Mucosa of descending colon (tissue), 3 donors: Measurements from ENCODE around the gene CUL1. TPM values are rescaled to one million over a fixed set of nuclear protein-coding genes. Genes with fewer than 3 reads are reported as not detected.

Source experiments
- ATAC-seq: fragments of 200-7000 bp; cut with Tn5 transposase; one replicate; pipeline ENCODE4 v1.9.1; 2020; ENCODE audit warnings: mild to moderate bottlenecking, moderate library complexity
- DNase-seq, 3 donors: peaks; one replicate each; pipeline ENCODE4 v3.0.0-alpha.2; 2020
- H3K36me3 ChIP-seq: fragments of 200-600 bp; one replicate; pipeline ENCODE4 v1.8.0; 2021; ENCODE audit warnings: low read depth, mild to moderate bottlenecking
- H3K4me1 ChIP-seq: fragments of 200-600 bp; one replicate; pipeline ENCODE4 v1.8.0; 2021; ENCODE audit warnings: low read depth, mild to moderate bottlenecking
- H3K4me3 ChIP-seq: fragments of 200-600 bp; one replicate; pipeline ENCODE4 v1.8.0; 2021; ENCODE audit warnings: mild to moderate bottlenecking
- H3K9me3 ChIP-seq: fragments of 200-600 bp; one replicate; pipeline ENCODE4 v1.8.0; 2021; ENCODE audit warnings: mild to moderate bottlenecking
- CTCF ChIP-seq: fragments of 200-600 bp; IDR thresholded peaks from one replicate; pipeline ENCODE4 v1.8.0; 2022; ENCODE audit warnings: antibody characterized with exemption, mild to moderate bottlenecking
- intact Hi-C, 2 donors: fragments of 100-400 bp; cut with DNase I in 1 of 2; cut with micrococcal nuclease in 1 of 2; formaldehyde crosslinking; loops; one replicate each; pipeline versions ENCODE4 v1.11.0 to v1.11.1; 2022; cut with DNase I, micrococcal nuclease
- total RNA-seq, 3 donors: library from RNA; stranded (reverse); fragmentation: NEBNext Ultra II Directional in 2 of 3; extraction: Animal tissue kit (Norgen Biotek cat#: 25700) in 2 of 3; gene quantifications; one replicate each; pipeline versions ENCODE4 v1.2.1 to v1.2.4, GENCODE V29; 2021 to 2023
- donor health status: DM: no; HTN: no; CAD: no; lungs with moderate emphysema.
- donor health status: DM: no; HTN: no; CAD: no.
- donor health status: DM: no; HTN: yes; CAD: no.

Gene CUL1
- total RNA-seq, 3 donors from 2014 or later: 28.7 to 58.1 (median 33.3) TPM

DNA sequence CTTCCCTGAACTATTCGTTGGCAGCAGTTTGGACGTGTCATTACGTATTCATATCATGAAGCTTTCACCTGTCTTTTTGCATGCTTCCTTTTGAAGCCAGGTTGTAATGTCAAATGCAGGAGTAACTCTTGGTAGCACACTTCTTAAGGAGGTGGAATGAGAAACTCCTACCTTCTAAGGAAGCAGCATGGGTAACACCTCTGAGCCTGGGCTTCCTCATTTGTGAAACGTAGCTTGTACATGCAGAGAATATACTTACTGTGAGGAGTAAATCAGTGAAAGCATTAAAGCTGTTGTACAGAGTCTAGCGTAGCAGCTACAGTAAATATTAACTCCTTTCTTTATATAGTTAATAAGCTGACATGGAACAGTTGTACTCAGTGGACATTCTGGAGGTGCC, 21.1 kb downstream of the CUL1 start:
- TF ChIP-seq CTCF: no peak
- intact Hi-C loops: no loop called here
- Histone ChIP-seq H3K4me1 (peaks cover 9% of the 10 kb centered on the region), H3K36me3 (no peaks in the 10 kb centered on the region), H3K4me3 (no peak overlapping the region), H3K9me3 (no peaks in the 10 kb centered on the region)
- ATAC-seq: no peak
- no peak for DNase-seq

DNA sequence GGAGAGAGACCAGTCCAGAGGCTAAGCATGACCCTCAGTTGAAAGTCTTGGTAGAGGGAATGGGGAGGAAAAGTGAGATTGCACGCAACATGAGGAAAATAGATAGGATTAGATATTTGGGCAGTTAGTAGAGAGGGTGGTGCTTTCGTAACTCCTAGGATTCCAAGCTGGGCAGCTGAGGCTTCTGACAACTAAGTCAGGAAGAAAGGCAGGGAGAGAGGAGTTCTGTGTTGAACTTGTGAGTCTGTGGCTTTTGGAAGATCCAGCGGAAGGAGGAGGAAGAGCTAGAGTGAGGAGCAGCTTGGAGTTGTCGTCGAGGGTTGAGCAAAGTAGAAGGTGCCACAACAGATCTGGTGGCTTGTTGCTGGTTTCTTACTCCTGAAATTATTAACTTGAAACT, 21.8 kb downstream of the CUL1 start:
- TF ChIP-seq CTCF: no peak
- DNase-seq (no peak), ATAC-seq (no peak)
- Histone ChIP-seq H3K4me3 (no peak overlapping the region), H3K4me1 (peaks cover 9% of the 10 kb centered on the region), H3K36me3 (no peaks in the 10 kb centered on the region), H3K9me3 (no peaks in the 10 kb centered on the region)
- intact Hi-C loops: no loop called here

DNA sequence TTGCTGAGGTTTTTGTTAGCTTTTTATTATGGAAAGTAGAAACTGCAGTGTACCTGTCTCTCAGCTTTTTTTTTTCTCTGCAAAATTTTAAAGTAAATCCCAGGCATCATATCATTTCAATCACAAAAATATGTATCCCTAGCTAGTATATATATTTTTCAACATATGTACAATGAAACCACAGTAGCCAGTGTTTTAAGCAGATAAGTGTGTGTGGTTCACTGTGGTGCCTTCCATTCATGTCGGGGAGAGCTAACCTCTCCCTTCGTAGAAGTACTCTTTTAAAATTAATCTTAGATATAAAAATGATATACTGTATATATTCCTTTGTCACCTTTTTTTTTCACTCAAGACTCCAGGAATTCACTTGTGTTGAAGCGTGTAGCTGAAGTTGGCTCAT, 22.7 kb downstream of the CUL1 start:
- intact Hi-C loops: no loop called here
- no peak for DNase-seq
- H3K4me3 ChIP-seq: no peak overlapping the region
- no peaks in the 10 kb centered on the region for H3K36me3 ChIP-seq
- H3K4me1 ChIP-seq: peaks cover 11% of the 10 kb centered on the region
- H3K9me3 ChIP-seq: no peaks in the 10 kb centered on the region
- no peak for TF ChIP-seq CTCF
- no peak for ATAC-seq

DNA sequence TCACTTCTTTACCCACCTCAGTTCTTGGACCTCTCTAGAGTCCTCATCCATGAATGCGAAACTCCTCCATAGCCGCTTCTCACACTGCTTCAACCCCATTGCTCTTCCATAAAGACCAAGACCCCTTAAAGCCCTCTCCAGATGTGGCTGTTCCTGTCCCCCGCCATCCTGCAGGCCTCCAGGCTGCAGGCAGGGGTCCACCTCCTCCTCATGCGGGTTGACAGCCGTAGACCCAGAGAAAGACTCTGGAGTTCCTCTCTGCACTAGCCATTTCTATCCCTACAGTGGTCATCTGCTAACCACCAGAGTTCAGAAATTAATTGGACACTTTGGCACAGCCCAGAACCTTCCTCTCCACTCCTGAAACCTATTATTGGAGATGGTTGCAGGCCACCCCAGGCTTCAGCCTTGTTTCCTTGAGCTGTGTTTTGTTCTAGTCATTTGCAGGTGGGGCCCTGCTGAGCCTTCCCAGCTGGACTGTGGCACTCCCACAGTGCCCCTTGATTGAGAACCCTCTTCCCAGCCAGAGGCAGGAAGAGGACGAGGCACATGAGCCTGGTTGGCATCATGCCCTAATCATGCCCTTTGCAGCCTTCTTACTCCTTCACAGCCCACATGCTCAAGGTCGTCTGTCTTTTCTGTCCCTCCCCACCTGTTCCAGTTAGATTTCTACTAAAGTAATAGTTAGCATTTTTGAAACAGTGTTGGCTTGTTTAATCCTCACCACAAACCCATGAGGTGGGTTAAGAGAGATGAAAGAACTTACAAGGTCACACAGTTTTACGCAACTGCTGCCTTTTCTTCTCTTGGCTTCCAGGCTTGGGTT, 23.9 kb downstream of the CUL1 start:
- DNase-seq: no peak
- TF ChIP-seq CTCF: no peak
- H3K4me1 ChIP-seq: peaks cover 12% of the 10 kb centered on the region

DNA sequence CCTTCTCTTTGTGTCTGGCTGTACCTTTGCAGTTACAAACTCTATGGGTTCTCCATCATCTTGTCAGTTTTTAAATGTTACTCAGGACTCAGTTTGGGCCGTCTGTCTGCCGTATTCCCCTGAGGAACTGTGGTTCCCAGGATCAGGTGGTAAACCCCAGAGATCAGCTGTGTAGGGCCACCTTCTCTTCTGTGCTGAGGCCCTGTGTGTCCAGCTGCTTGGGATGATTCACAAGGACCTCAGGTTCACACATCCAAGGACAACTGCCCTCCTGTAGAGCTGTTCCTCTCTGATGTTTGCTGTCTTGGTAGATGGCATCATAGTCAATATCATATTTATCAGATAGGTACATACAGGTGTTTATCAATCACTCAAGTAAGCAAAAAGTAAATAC, 24.5 kb downstream of the CUL1 start:
- H3K9me3 ChIP-seq: no peaks in the 10 kb centered on the region
- peaks cover 12% of the 10 kb centered on the region for H3K4me1 ChIP-seq
- H3K4me3 ChIP-seq: no peak overlapping the region
- ATAC-seq (peak; percentile 15), DNase-seq (no peak)
- no peaks in the 10 kb centered on the region for H3K36me3 ChIP-seq
- TF ChIP-seq CTCF: no peak
- intact Hi-C loops: no loop called here

More for the DNA sequence above, 23.9 kb downstream of the CUL1 start:
- intact Hi-C loops: no loop called here
- Histone ChIP-seq H3K9me3 (no peaks in the 10 kb centered on the region), H3K4me3 (no peak overlapping the region), H3K36me3 (no peaks in the 10 kb centered on the region)
- peak; percentile 60 for ATAC-seq
